ENCODE measurements around the gene TFF1. TPM values are rescaled to one million over a fixed set of nuclear protein-coding genes. Genes with fewer than 3 reads are reported as not detected.

Gene TFF1
- total and polyA plus RNA-seq, 2 of the 4 experiments (the other 2 are of a cell fraction) = not detected

GRCh38 chr21:42364304-42364865 lies 1.9 kb downstream of the TFF1 start:
- Histone ChIP-seq H3K4ac (ENCODE audit: low read depth, low read length) (no peak overlapping the region), H3K4me1 (ENCODE audit: control insufficient read depth, insufficient read depth, low read length) (no peaks in the 10 kb centered on the region), H3K36me3 (ENCODE audit: control insufficient read depth, insufficient read depth, low read length) (no peaks in the 10 kb centered on the region), H2AFZ (replicated peaks; ENCODE audit: low read length, poor library complexity) (no peak overlapping the region), H4K91ac (ENCODE audit: insufficient read depth, low read depth, low read length) (no peak overlapping the region), H3K27ac (ENCODE audit: insufficient read depth, low read length) (no peak overlapping the region), H3K14ac (replicated peaks; ENCODE audit: low read depth, low read length) (no peak overlapping the region), H2BK120ac (ENCODE audit: low read depth, low read length) (no peak overlapping the region), H3K56ac (ENCODE audit: extremely low read depth, insufficient read depth, low read length) (no peak overlapping the region), H2AK5ac (ENCODE audit: low read depth, low read length) (no peak overlapping the region), H3K9me3 (ENCODE audit: control insufficient read depth, insufficient read depth, low read length) (no peaks in the 10 kb centered on the region), H2AK9ac (replicated peaks; ENCODE audit: low read depth, low read length, poor library complexity) (no peak overlapping the region), H3K18ac (ENCODE audit: low read depth, low read length) (no peak overlapping the region), H3K27me3 (ENCODE audit: control insufficient read depth, insufficient read depth, low read length) (peaks cover 14% of the 10 kb centered on the region; the same call in 1 of the 2 replicates), H2BK15ac (ENCODE audit: low read depth, low read length) (no peak overlapping the region), H3K4me3 (ENCODE audit: insufficient read depth, low read depth, low read length) (no peak overlapping the region), H3K9ac (ENCODE audit: low read depth, low read length) (no peak overlapping the region), H3K4me2 (ENCODE audit: low read depth, low read length) (no peak overlapping the region), H4K5ac (ENCODE audit: low read depth, low read length) (no peak overlapping the region), H2BK5ac (ENCODE audit: low read depth, low read length, poor library complexity, severe bottlenecking) (no peak overlapping the region), H3K23ac (ENCODE audit: low read depth, low read length) (no peak overlapping the region), H3K9me1 (ENCODE audit: insufficient read depth, low read length) (no peaks in the 10 kb centered on the region), H4K20me1 (ENCODE audit: insufficient read depth, low read length) (no peaks in the 10 kb centered on the region), H4K8ac (ENCODE audit: low read depth in 2 of 2, low read length in 2 of 2) (no peak overlapping the region), H2BK20ac (ENCODE audit: low read depth, low read length) (no peak overlapping the region), H3K79me1 (ENCODE audit: low read depth in 1 of 2, low read length in 2 of 2) (no peaks in the 10 kb centered on the region)
- no TSS peak for BruUV-seq (replicated peaks)
- ChIA-PET POLR2A (ENCODE audit: unreplicated experiment) (no interaction called here), CTCF (no interaction called here)
- DNase-seq = no peak
- 56% methylated on average over 4 of the region's 13 CpGs; no CpG with 5 or more reads in 1 of the 2 experiments for WGBS, 2 experiments (ENCODE audit: extremely low coverage in 2 of 2, insufficient read length in 1 of 2)
- intact Hi-C loops (cut with micrococcal nuclease) = no loop called here
- ATAC-seq (ENCODE audit: low read depth) = no peak
- in situ Hi-C loops (cut with MboI; ENCODE audit: low sequenced_read_pairs) = no loop called here
- TF ChIP-seq MAZ (IDR thresholded peaks at IDR 0.05; ENCODE audit: borderline replicate concordance, low read depth, low read length) = no peak
- TF ChIP-seq POLR2A (IDR thresholded peaks at IDR 0.05; ENCODE audit: low read depth, low read length) = no peak
- dilution Hi-C loops (cut with HindIII; ENCODE audit: low sequenced_read_pairs, unreplicated experiment) = no loop called here
